HepG2 (cell line): ENCODE measurements around the gene BHLHE23. TPM values are rescaled to one million over a fixed set of nuclear protein-coding genes. Genes with fewer than 3 reads are reported as not detected.

Experiments used
- ATF7-NPFF ChIP-seq: sonication (generic); formaldehyde crosslinking; IDR thresholded peaks from 2 replicates; pipeline ENCODE4 v1.8.1; 2023; ENCODE audit warnings: mild to moderate bottlenecking, low read depth, missing genetic modification reagents, moderate library complexity
- FOXC1 ChIP-seq: sonication (generic); formaldehyde crosslinking; IDR thresholded peaks from 2 replicates; pipeline ENCODE4 v1.8.0; 2022; ENCODE audit warnings: mild to moderate bottlenecking, missing genetic modification reagents, borderline replicate concordance
- HOXA5 ChIP-seq: sonication (generic); formaldehyde crosslinking; IDR thresholded peaks from 2 replicates; pipeline ENCODE4 v1.4.0; 2020; ENCODE audit warnings: missing genetic modification reagents
- ISX ChIP-seq: sonication (generic); formaldehyde crosslinking; conservative IDR thresholded peaks from 2 replicates; pipeline ENCODE4 v1.5.0; 2020; ENCODE audit warnings: missing genetic modification reagents
- MIXL1 ChIP-seq: IDR thresholded peaks from 2 replicates; pipeline ENCODE4 v1.6.1; 2016
- NAIF1 ChIP-seq: sonication (generic); formaldehyde crosslinking; IDR thresholded peaks from 2 replicates; pipeline ENCODE4 v1.5.0; 2020; ENCODE audit warnings: mild to moderate bottlenecking, missing genetic modification reagents, borderline replicate concordance
- NFATC3 ChIP-seq: sonication (generic); formaldehyde crosslinking; IDR thresholded peaks from 2 replicates; pipeline ENCODE4 v1.5.1; 2020; ENCODE audit warnings: mild to moderate bottlenecking, missing genetic modification reagents
- SMARCE1 ChIP-seq: fragments of 450-650 bp; IDR thresholded peaks from 2 replicates; pipeline ENCODE4 v1.6.1; 2017; ENCODE audit warnings: borderline replicate concordance
- SOX13 ChIP-seq, 3 experiments: fragments of 450-650 bp in 1 of 3; sonication (generic) in 1 of 3; formaldehyde crosslinking in 1 of 3; IDR thresholded peaks in 2 of 3; conservative IDR thresholded peaks in 1 of 3; 2 replicates each; pipeline versions ENCODE4 v1.5.0 to v1.6.1; 2016 to 2020; ENCODE audit warnings: antibody characterized with exemption in 1 of 3, mild to moderate bottlenecking in 1 of 3, missing compliant biosample characterization in 1 of 3, missing genetic modification reagents in 1 of 3, moderate library complexity in 1 of 3
- SOX6 ChIP-seq, 2 experiments: fragments of 450-650 bp in 1 of 2; sonication (generic) in 1 of 2; formaldehyde crosslinking in 1 of 2; IDR thresholded peaks; 2 replicates each; pipeline versions ENCODE4 v1.4.0 to v1.6.1; 2017 to 2020; ENCODE audit warnings: antibody characterized with exemption in 1 of 2, mild to moderate bottlenecking in 1 of 2, missing genetic modification reagents in 1 of 2
- ZBTB7B ChIP-seq: sonication (generic); formaldehyde crosslinking; IDR thresholded peaks from 2 replicates; pipeline ENCODE4 v1.4.0; 2020; ENCODE audit warnings: missing genetic modification reagents
- ZFYVE20 ChIP-seq: sonication (generic); formaldehyde crosslinking; IDR thresholded peaks from 2 replicates; pipeline ENCODE4 v1.8.0; 2023; ENCODE audit warnings: low read depth, mild to moderate bottlenecking, moderate library complexity, missing genetic modification reagents, borderline replicate concordance
- ZNF232 ChIP-seq: sonication (generic); formaldehyde crosslinking; IDR thresholded peaks from 2 replicates; pipeline ENCODE4 v1.4.0; 2020; ENCODE audit warnings: missing genetic modification reagents, borderline replicate concordance
- ZNF337 ChIP-seq: sonication (generic); formaldehyde crosslinking; IDR thresholded peaks from 2 replicates; pipeline ENCODE4 v1.5.1; 2020; ENCODE audit warnings: missing genetic modification reagents, low read depth, mild to moderate bottlenecking, borderline replicate concordance
- ZNF367 ChIP-seq: sonication (generic); formaldehyde crosslinking; IDR thresholded peaks from 2 replicates; pipeline ENCODE4 v1.4.0; 2020; ENCODE audit warnings: missing genetic modification reagents, borderline replicate concordance
- ZNF598 ChIP-seq: sonication (generic); formaldehyde crosslinking; IDR thresholded peaks from 2 replicates; pipeline ENCODE4 v1.5.1; 2020; ENCODE audit warnings: mild to moderate bottlenecking, missing genetic modification reagents, borderline replicate concordance
- ZNF614 ChIP-seq: IDR thresholded peaks from 2 replicates; pipeline ENCODE4 v1.6.1; 2018; ENCODE audit warnings: missing biosample characterization, missing genetic modification reagents, inconsistent platforms, borderline replicate concordance
- ZNF850 ChIP-seq: sonication (generic); formaldehyde crosslinking; conservative IDR thresholded peaks from 2 replicates; pipeline ENCODE4 v1.9.0; 2021; ENCODE audit warnings: mild to moderate bottlenecking, missing genetic modification reagents
- polyA plus RNA-seq, 8 experiments: library from polyadenylated mRNA; depleted of rRNA in 3 of 8; stranded (reverse) in 7 of 8; unstranded in 1 of 8; fragments of >200 nt; fragmentation: Illumina TruSeq in 4 of 8; extraction: Trizol in 4 of 8; gene quantifications; 2 replicates each; pipeline versions ENCODE4 v1.2.1 to v1.2.3, GENCODE V29; 2011 to 2016; ENCODE audit warnings: low read depth in 4 of 8, missing spikeins in 1 of 8, mixed read lengths in 1 of 8; ENCODE audit not compliant: insufficient read depth in 1 of 8
- total RNA-seq, 5 experiments: library from RNA; depleted of rRNA; stranded (reverse); fragments of >200 nt; fragmentation: Illumina TruSeq; extraction: Trizol; gene quantifications; 2 replicates each; pipeline ENCODE4 v1.2.3, GENCODE V29; 2016; ENCODE audit warnings: low read depth in 1 of 5
- TF ChIP-seq, protein P1 (sequence below), 2 experiments: fragments of 450-650 bp in 1 of 2; sonication (generic) in 1 of 2; formaldehyde crosslinking; IDR thresholded peaks; 2 replicates each; pipeline versions ENCODE4 v1.5.0 to v1.8.0; 2020 to 2022; ENCODE audit warnings: mild to moderate bottlenecking in 1 of 2, missing genetic modification reagents in 1 of 2
- TF ChIP-seq, protein P2 (sequence below): sonication (generic); formaldehyde crosslinking; IDR thresholded peaks from 2 replicates; pipeline ENCODE4 v1.5.1; 2020; ENCODE audit warnings: missing genetic modification reagents, mild to moderate bottlenecking, borderline replicate concordance
- TF ChIP-seq, protein P3 (sequence below): sonication (generic); formaldehyde crosslinking; IDR thresholded peaks from 2 replicates; pipeline ENCODE4 v1.4.0; 2020; ENCODE audit warnings: missing genetic modification reagents

BHLHE23 gene
- total and polyA plus RNA-seq, 2 of the 13 experiments (the other 11 are each of a cell fraction or from before 2014, with no cell fraction given), result not detected

DNA sequence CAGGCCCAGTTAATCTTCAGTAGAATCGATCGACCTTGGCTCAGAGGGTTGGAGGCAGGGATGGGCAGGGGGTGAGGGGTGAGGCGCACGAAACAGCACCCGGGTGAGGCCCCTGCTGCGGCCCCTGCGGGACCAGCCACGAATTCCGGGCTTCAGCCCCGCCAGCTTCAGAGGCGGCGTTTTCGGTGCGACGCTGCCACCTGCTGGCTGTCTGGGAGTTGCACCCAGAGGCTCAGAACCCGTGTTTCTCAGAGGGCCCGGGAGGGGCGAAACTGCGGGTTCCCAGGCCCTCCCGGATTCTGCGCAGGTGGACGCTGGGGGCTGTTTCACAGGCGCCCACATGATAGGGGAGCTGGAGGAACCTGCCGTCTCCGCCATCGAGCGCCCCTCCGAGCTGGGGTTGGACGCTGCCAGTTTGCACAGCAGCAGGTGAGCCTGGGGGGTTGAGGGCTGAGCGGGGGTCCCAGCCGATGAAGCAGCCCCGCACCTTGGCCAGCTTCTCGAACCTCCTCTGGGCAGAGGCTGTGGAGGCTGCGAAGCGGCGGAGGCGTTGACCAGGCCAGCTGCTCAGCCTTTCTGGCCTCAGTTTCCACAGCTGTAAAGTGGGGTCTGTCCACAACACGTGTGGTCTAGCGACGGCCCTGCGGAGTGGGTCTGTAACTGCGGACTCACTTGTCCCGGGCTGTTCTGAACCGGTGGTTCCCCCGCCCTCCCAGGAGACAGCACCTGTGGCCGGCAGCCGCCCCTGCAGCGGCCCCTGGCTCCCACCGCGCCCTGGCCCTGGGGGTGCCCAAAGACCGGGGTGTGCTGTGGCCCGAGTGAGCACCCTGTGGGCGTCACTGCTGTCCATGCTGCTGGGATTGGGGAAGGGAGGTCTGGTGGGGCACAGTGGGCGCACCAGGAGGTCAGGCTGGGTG lies 2.5 kb upstream of the BHLHE23 start (continued):
- TF ChIP-seq NAIF1 (CRISPR knock-in tag) (no peak), ZNF232 (CRISPR knock-in tag) (peak; percentile 28; the same call in 1 of the 2 replicates), ATF7-NPFF (CRISPR knock-in tag) (0 out of 2 replicates have a peak, but pooled peaks have one; percentile 44), ZFYVE20 (CRISPR knock-in tag) (no peak), ZNF850 (CRISPR knock-in tag) (0 out of 2 replicates have a peak, but pooled peaks have one; percentile 71), HOXA5 (CRISPR knock-in tag) (peak; percentile 92), SMARCE1 (no peak), ZBTB7B (CRISPR knock-in tag) (peak; percentile 59; the same call in 1 of the 2 replicates), MIXL1 (CRISPR knock-in tag) (no peak), SOX6 (IDR thresholded peaks at IDR 0.05) (no peak), SOX6 (CRISPR knock-in tag; IDR thresholded peaks at IDR 0.05) (peak; percentile 49; the same call in 1 of the 2 replicates), FOXC1 (CRISPR knock-in tag) (no peak), ZNF614 (CRISPR knock-in tag) (peak; percentile 82; the same call in 1 of the 2 replicates), SOX13 (IDR thresholded peaks at IDR 0.05) (no peak), SOX13 (CRISPR knock-in tag; conservative IDR thresholded peaks at IDR 0.05 in 1 of 2, IDR thresholded peaks at IDR 0.05 in 1 of 2) (peak in 1 of 2 experiments; percentile 40; a peak in 1 of 4 replicates), ZNF367 (CRISPR knock-in tag) (no peak; the same call in 1 of the 2 replicates), NFATC3 (CRISPR knock-in tag) (no peak), ISX (CRISPR knock-in tag) (no peak), ZNF337 (CRISPR knock-in tag) (no peak), ZNF598 (CRISPR knock-in tag) (no peak)
- TF ChIP-seq, protein P1, sequence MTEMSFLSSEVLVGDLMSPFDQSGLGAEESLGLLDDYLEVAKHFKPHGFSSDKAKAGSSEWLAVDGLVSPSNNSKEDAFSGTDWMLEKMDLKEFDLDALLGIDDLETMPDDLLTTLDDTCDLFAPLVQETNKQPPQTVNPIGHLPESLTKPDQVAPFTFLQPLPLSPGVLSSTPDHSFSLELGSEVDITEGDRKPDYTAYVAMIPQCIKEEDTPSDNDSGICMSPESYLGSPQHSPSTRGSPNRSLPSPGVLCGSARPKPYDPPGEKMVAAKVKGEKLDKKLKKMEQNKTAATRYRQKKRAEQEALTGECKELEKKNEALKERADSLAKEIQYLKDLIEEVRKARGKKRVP (CRISPR knock-in tag; IDR thresholded peaks at IDR 0.05), result no peak
- TF ChIP-seq, protein P2, sequence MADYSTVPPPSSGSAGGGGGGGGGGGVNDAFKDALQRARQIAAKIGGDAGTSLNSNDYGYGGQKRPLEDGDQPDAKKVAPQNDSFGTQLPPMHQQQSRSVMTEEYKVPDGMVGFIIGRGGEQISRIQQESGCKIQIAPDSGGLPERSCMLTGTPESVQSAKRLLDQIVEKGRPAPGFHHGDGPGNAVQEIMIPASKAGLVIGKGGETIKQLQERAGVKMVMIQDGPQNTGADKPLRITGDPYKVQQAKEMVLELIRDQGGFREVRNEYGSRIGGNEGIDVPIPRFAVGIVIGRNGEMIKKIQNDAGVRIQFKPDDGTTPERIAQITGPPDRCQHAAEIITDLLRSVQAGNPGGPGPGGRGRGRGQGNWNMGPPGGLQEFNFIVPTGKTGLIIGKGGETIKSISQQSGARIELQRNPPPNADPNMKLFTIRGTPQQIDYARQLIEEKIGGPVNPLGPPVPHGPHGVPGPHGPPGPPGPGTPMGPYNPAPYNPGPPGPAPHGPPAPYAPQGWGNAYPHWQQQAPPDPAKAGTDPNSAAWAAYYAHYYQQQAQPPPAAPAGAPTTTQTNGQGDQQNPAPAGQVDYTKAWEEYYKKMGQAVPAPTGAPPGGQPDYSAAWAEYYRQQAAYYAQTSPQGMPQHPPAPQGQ (CRISPR knock-in tag), result peak; percentile 62; the same call in 1 of the 2 replicates
- TF ChIP-seq, protein P3, sequence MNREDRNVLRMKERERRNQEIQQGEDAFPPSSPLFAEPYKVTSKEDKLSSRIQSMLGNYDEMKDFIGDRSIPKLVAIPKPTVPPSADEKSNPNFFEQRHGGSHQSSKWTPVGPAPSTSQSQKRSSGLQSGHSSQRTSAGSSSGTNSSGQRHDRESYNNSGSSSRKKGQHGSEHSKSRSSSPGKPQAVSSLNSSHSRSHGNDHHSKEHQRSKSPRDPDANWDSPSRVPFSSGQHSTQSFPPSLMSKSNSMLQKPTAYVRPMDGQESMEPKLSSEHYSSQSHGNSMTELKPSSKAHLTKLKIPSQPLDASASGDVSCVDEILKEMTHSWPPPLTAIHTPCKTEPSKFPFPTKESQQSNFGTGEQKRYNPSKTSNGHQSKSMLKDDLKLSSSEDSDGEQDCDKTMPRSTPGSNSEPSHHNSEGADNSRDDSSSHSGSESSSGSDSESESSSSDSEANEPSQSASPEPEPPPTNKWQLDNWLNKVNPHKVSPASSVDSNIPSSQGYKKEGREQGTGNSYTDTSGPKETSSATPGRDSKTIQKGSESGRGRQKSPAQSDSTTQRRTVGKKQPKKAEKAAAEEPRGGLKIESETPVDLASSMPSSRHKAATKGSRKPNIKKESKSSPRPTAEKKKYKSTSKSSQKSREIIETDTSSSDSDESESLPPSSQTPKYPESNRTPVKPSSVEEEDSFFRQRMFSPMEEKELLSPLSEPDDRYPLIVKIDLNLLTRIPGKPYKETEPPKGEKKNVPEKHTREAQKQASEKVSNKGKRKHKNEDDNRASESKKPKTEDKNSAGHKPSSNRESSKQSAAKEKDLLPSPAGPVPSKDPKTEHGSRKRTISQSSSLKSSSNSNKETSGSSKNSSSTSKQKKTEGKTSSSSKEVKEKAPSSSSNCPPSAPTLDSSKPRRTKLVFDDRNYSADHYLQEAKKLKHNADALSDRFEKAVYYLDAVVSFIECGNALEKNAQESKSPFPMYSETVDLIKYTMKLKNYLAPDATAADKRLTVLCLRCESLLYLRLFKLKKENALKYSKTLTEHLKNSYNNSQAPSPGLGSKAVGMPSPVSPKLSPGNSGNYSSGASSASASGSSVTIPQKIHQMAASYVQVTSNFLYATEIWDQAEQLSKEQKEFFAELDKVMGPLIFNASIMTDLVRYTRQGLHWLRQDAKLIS (CRISPR knock-in tag), result no peak
